Measurements from ENCODE around the gene CEP20. TPM values are rescaled to one million over a fixed set of nuclear protein-coding genes. Genes with fewer than 3 reads are reported as not detected.

CEP20 gene
- total RNA-seq, 1 experiment from 2014 or later = 37.0 TPM

- peaks cover 67% of the 10 kb centered on the region for H3K79me2 ChIP-seq (ENCODE audit: low read length)
- no peak for DNase-seq
- H4K20me1 ChIP-seq (ENCODE audit: low read length) = no peaks in the 10 kb centered on the region
- intact Hi-C loops (cut with micrococcal nuclease) = no loop called here
- no peak overlapping the region for H3K27ac ChIP-seq (ENCODE audit: low read length)
- peaks cover 1% of the 10 kb centered on the region for H3F3A ChIP-seq (ENCODE audit: low read length, unreplicated experiment)
- no peak overlapping the region for H3K4me3 ChIP-seq (ENCODE audit: low read length)
- H3K9ac ChIP-seq (ENCODE audit: low read length) = no peak overlapping the region
- H3K9me3 ChIP-seq (ENCODE audit: low read length) = no peaks in the 10 kb centered on the region
- H3K9me2 ChIP-seq (replicated peaks; ENCODE audit: low read length) = no peaks in the 10 kb centered on the region
- H3K4me1 ChIP-seq (ENCODE audit: insufficient read depth, low read length) = peaks cover 17% of the 10 kb centered on the region
- ATAC-seq = no peak
- H3K27me3 ChIP-seq (ENCODE audit: low read length) = no peaks in the 10 kb centered on the region
- peak overlapping the region; percentile 20; the same call in 1 of the 2 replicates for H3K4me2 ChIP-seq (ENCODE audit: low read length)
- TF ChIP-seq CTCF (conservative IDR thresholded peaks at IDR 0.05; ENCODE audit: low read depth, low read length) (no peak), EZH2phosphoT487 (IDR thresholded peaks at IDR 0.05; ENCODE audit: borderline replicate concordance, low read length) (no peak), EZH2 (IDR thresholded peaks at IDR 0.05; ENCODE audit: low read length, unreplicated experiment) (no peak)
- peaks cover 15% of the 10 kb centered on the region; the same call in 1 of the 2 replicates for H3K36me3 ChIP-seq (ENCODE audit: low read depth, low read length)
- POLR2A ChIA-PET (ENCODE audit: unreplicated experiment) = no interaction called here
- CTCF ChIA-PET = no interaction called here
- no TSS peak for BruUV-seq (replicated peaks)
- no peak overlapping the region for H2AFZ ChIP-seq (ENCODE audit: low read length)
Measured at GRCh38 chr16:15885560-15886001, 2.8 kb downstream of the CEP20 start.

- ChIA-PET CTCF (interaction anchor here (0.6 kb wide), 1 partner anchor 214 kb away, joined by 5 read pairs; no protein-coding TSS in a partner anchor), POLR2A (ENCODE audit: unreplicated experiment) (no interaction called here)
- DNase-seq = no peak
- Histone ChIP-seq H3K79me2 (ENCODE audit: low read length) (peaks cover 77% of the 10 kb centered on the region), H3F3A (ENCODE audit: low read length, unreplicated experiment) (peaks cover 11% of the 10 kb centered on the region), H4K20me1 (ENCODE audit: low read length) (no peaks in the 10 kb centered on the region), H3K9me3 (ENCODE audit: low read length) (no peaks in the 10 kb centered on the region), H3K36me3 (ENCODE audit: low read depth, low read length) (peaks cover 21% of the 10 kb centered on the region; the same call in 1 of the 2 replicates), H3K27ac (ENCODE audit: low read length) (no peak overlapping the region), H3K4me1 (ENCODE audit: insufficient read depth, low read length) (peaks cover 30% of the 10 kb centered on the region), H3K9ac (ENCODE audit: low read length) (no peak overlapping the region), H3K27me3 (ENCODE audit: low read length) (no peaks in the 10 kb centered on the region), H3K9me2 (replicated peaks; ENCODE audit: low read length) (no peaks in the 10 kb centered on the region), H3K4me2 (ENCODE audit: low read length) (no peak overlapping the region), H3K4me3 (ENCODE audit: low read length) (no peak overlapping the region), H2AFZ (ENCODE audit: low read length) (no peak overlapping the region)
- no TSS peak for BruUV-seq (replicated peaks)
- ATAC-seq = no peak
- intact Hi-C loops (cut with micrococcal nuclease) = no loop called here
- TF ChIP-seq CTCF (conservative IDR thresholded peaks at IDR 0.05; ENCODE audit: low read depth, low read length) (no peak), EZH2 (IDR thresholded peaks at IDR 0.05; ENCODE audit: low read length, unreplicated experiment) (no peak), EZH2phosphoT487 (IDR thresholded peaks at IDR 0.05; ENCODE audit: borderline replicate concordance, low read length) (no peak)
Measured at GRCh38 chr16:15882563-15882962, 5.8 kb downstream of the CEP20 start.

GRCh38 chr16:15881794-15882379 lies 6.5 kb downstream of the CEP20 start:
- Histone ChIP-seq H3K9me3 (ENCODE audit: low read length) (no peaks in the 10 kb centered on the region), H3K79me2 (ENCODE audit: low read length) (peaks cover 70% of the 10 kb centered on the region), H3F3A (ENCODE audit: low read length, unreplicated experiment) (peaks cover 11% of the 10 kb centered on the region), H3K4me1 (ENCODE audit: insufficient read depth, low read length) (peaks cover 24% of the 10 kb centered on the region), H3K27ac (ENCODE audit: low read length) (no peak overlapping the region), H3K4me3 (ENCODE audit: low read length) (no peak overlapping the region), H3K9me2 (replicated peaks; ENCODE audit: low read length) (no peaks in the 10 kb centered on the region), H3K4me2 (ENCODE audit: low read length) (no peak overlapping the region), H3K9ac (ENCODE audit: low read length) (no peak overlapping the region), H4K20me1 (ENCODE audit: low read length) (no peaks in the 10 kb centered on the region), H3K27me3 (ENCODE audit: low read length) (no peaks in the 10 kb centered on the region), H3K36me3 (ENCODE audit: low read depth, low read length) (peaks cover 21% of the 10 kb centered on the region; the same call in 1 of the 2 replicates), H2AFZ (ENCODE audit: low read length) (no peak overlapping the region)
- intact Hi-C loops (cut with micrococcal nuclease) = no loop called here
- no TSS peak for BruUV-seq (replicated peaks)
- CTCF ChIA-PET = interaction anchor here (0.6 kb wide), 1 partner anchor 214 kb away, joined by 5 read pairs; no protein-coding TSS in a partner anchor
- ATAC-seq = no peak
- TF ChIP-seq EZH2 (IDR thresholded peaks at IDR 0.05; ENCODE audit: low read length, unreplicated experiment) = no peak
- TF ChIP-seq CTCF (conservative IDR thresholded peaks at IDR 0.05; ENCODE audit: low read depth, low read length) = no peak
- no peak for TF ChIP-seq EZH2phosphoT487 (IDR thresholded peaks at IDR 0.05; ENCODE audit: borderline replicate concordance, low read length)
- POLR2A ChIA-PET (ENCODE audit: unreplicated experiment) = no interaction called here
- DNase-seq = no peak
